GM12873 (cell line): ENCODE data around the gene RAP1A.

Source experiments
- CTCF ChIP-seq: IDR thresholded peaks from 2 replicates; pipeline ENCODE4 v1.5.1; 2012; ENCODE audit warnings: low read depth, mild to moderate bottlenecking, moderate library complexity, low read length, control low read depth; ENCODE audit not compliant: insufficient read depth; ENCODE audit errors: missing control alignments

The RAP1A gene

GRCh38 chr1:111611986-111612385, 7.6 kb upstream of the RAP1A start:
- no peak for TF ChIP-seq CTCF

- no peak for TF ChIP-seq CTCF
Measured at GRCh38 chr1:111615870-111616715, 3.5 kb upstream of the RAP1A start.

- no peak for TF ChIP-seq CTCF
Measured at GRCh38 chr1:111618081-111618480, 1.5 kb upstream of the RAP1A start.

GRCh38 chr1:111618961-111619634, 491 bp upstream of the RAP1A start:
- TF ChIP-seq CTCF, result no peak

- TF ChIP-seq CTCF, result no peak
Measured at GRCh38 chr1:111620441-111620971, 917 bp downstream of the RAP1A start.

- TF ChIP-seq CTCF, result no peak
Measured at GRCh38 chr1:111621050-111621449, 1.5 kb downstream of the RAP1A start.

- no peak for TF ChIP-seq CTCF
Measured at GRCh38 chr1:111622166-111622565, 2.6 kb downstream of the RAP1A start.
